Limb (tissue), 2 donors: Measurements from ENCODE around the gene CPNE7.
"Not testable (repeated sequence)": the region's sequence is repeated elsewhere in the genome, so short reads cannot be mapped to it uniquely, and the experiment has no call there.

Source experiments
- DNase-seq, 2 donors: peaks; one replicate each; pipeline ENCODE4 v3.0.0-alpha.2; 2016; ENCODE audit errors: extremely low spot score in 2 of 2

CPNE7 gene

GRCh38 chr16:89621698-89622409, 46.3 kb downstream of the CPNE7 start:
- no peak for DNase-seq

GRCh38 chr16:89623511-89624261, 48.1 kb downstream of the CPNE7 start:
- DNase-seq, result no peak

GRCh38 chr16:89624777-89625761, 49.5 kb downstream of the CPNE7 start:
- no peak for DNase-seq

GRCh38 chr16:89629827-89630610, 54.5 kb downstream of the CPNE7 start:
- no peak for DNase-seq

GRCh38 chr16:89633064-89633631, 57.6 kb downstream of the CPNE7 start:
- no peak for DNase-seq

GRCh38 chr16:89634463-89635385, 59.2 kb downstream of the CPNE7 start:
- DNase-seq, result not testable (repeated sequence)

GRCh38 chr16:89636663-89637062, 61.1 kb downstream of the CPNE7 start:
- DNase-seq, result no peak

- no peak for DNase-seq
Observed at GRCh38 chr16:89637379-89637778, 61.8 kb downstream of the CPNE7 start.

GRCh38 chr16:89638455-89638854, 62.9 kb downstream of the CPNE7 start:
- no peak for DNase-seq

- no peak for DNase-seq
Observed at GRCh38 chr16:89639385-89639784, 63.8 kb downstream of the CPNE7 start.

- no peak for DNase-seq
Observed at GRCh38 chr16:89641458-89642119, 66.0 kb downstream of the CPNE7 start.

- DNase-seq, result no peak
Observed at GRCh38 chr16:89642574-89642973, 67.0 kb downstream of the CPNE7 start.

- no peak for DNase-seq
Observed at GRCh38 chr16:89643769-89644300, 68.3 kb downstream of the CPNE7 start.

- no peak for DNase-seq
Observed at GRCh38 chr16:89645122-89645521, 69.6 kb downstream of the CPNE7 start.

- no peak for DNase-seq
Observed at GRCh38 chr16:89646270-89646669, 70.7 kb downstream of the CPNE7 start.
